H1 (cell line): ENCODE results near the gene FAS.

Experiments used
- CBX5 ChIP-seq: fragments of 300-800, 300-1000 bp; sonication (generic); IDR thresholded peaks from 2 replicates; pipeline ENCODE4 v1.7.1; 2016; ENCODE audit warnings: antibody characterized with exemption, low read length, low read depth
- CEBPB ChIP-seq: IDR thresholded peaks from 2 replicates; pipeline ENCODE4 v1.6.1; 2012; ENCODE audit warnings: low read depth, low read length
- CTCF ChIP-seq, 3 experiments: IDR thresholded peaks; 1 replicate in 2 of 3; 2 replicates in 1 of 3; pipeline versions ENCODE4 v1.5.1 to v1.6.1; 2011; ENCODE audit warnings: low read length in 3 of 3, mild to moderate bottlenecking in 3 of 3, inconsistent platforms in 2 of 3, low read depth in 1 of 3, moderate library complexity in 1 of 3; ENCODE audit not compliant: insufficient read depth in 1 of 3; ENCODE audit errors: control extremely low read depth in 1 of 3
- EZH2 ChIP-seq: fragments of 200-600 bp; sonication (generic); IDR thresholded peaks from 2 replicates; pipeline ENCODE4 v1.7.1; 2012; ENCODE audit warnings: low read depth, mild to moderate bottlenecking, moderate library complexity, low read length, inconsistent platforms; ENCODE audit not compliant: severe bottlenecking
- MAFK ChIP-seq: IDR thresholded peaks from 2 replicates; pipeline ENCODE4 v1.6.1; 2012; ENCODE audit warnings: low read depth, mild to moderate bottlenecking, improper control_type of control experiment, low read length
- MAX ChIP-seq: IDR thresholded peaks from 2 replicates; pipeline ENCODE4 v1.6.1; 2012; ENCODE audit warnings: inconsistent platforms
- POLR2A ChIP-seq, 2 experiments: IDR thresholded peaks; 1 replicate in 1 of 2; 2 replicates in 1 of 2; pipeline ENCODE4 v1.6.1; 2011; ENCODE audit warnings: low read depth in 2 of 2, low read length in 2 of 2, mild to moderate bottlenecking in 2 of 2; ENCODE audit errors: control extremely low read depth in 1 of 2
- POLR2AphosphoS5 ChIP-seq: IDR thresholded peaks from 2 replicates; pipeline ENCODE4 v1.6.1; 2011; ENCODE audit warnings: low read depth, low read length
- SAP30 ChIP-seq: fragments of 300-600 bp; sonication (generic); IDR thresholded peaks from 2 replicates; pipeline ENCODE4 v1.7.1; 2012; ENCODE audit warnings: low read length, moderate library complexity, mild to moderate bottlenecking, inconsistent platforms; ENCODE audit not compliant: insufficient read depth, insufficient replicate concordance
- SP2 ChIP-seq: IDR thresholded peaks from 2 replicates; pipeline ENCODE4 v1.6.1; 2012; ENCODE audit warnings: mild to moderate bottlenecking, low read length, inconsistent platforms
- TAF1 ChIP-seq: IDR thresholded peaks from 2 replicates; pipeline ENCODE4 v1.6.1; 2011; ENCODE audit warnings: mild to moderate bottlenecking, low read depth, low read length
- USF2 ChIP-seq: IDR thresholded peaks from 2 replicates; pipeline ENCODE4 v1.6.1; 2011; ENCODE audit warnings: low read length, improper control_type of control experiment

GRCh38 chr10:88946200-88946599 lies 44.4 kb upstream of the FAS start:
- TF ChIP-seq TAF1 = no peak
- no peak for TF ChIP-seq CTCF (IDR thresholded peaks at IDR 0.05; ENCODE audit: control extremely low read depth in 1 of 3, insufficient read depth in 1 of 3, low read depth in 1 of 3, low read length in 3 of 3)
- no peak for TF ChIP-seq EZH2
- no peak for TF ChIP-seq SP2
- no peak for TF ChIP-seq CEBPB
- no peak for TF ChIP-seq CBX5
- TF ChIP-seq POLR2AphosphoS5 = no peak
- no peak for TF ChIP-seq SAP30
- no peak for TF ChIP-seq MAFK
- no peak for TF ChIP-seq POLR2A (IDR thresholded peaks at IDR 0.05; ENCODE audit: control extremely low read depth in 1 of 2, low read depth in 2 of 2, low read length in 2 of 2)
- no peak for TF ChIP-seq USF2
- TF ChIP-seq MAX = no peak
